Fibroblast of lung (primary cell): ENCODE measurements around the gene MGAT5. TPM values are rescaled to one million over a fixed set of nuclear protein-coding genes. Genes with fewer than 3 reads are reported as not detected.

Experiments used
- DNase-seq, 2 donors: peaks; one replicate each; pipeline versions ENCODE4 v3.0.0 to v3.0.0-alpha.2; 2010; ENCODE audit warnings: low read depth in 2 of 2
- H2AFZ ChIP-seq: 2 replicates; pipeline ENCODE4 v1.5.1; 2012; ENCODE audit warnings: low read length, control low read depth, inconsistent platforms
- H3K27ac ChIP-seq: 2 replicates; pipeline ENCODE4 v1.5.1; 2011; ENCODE audit warnings: low read length, control low read depth; ENCODE audit not compliant: insufficient read depth
- H3K27me3 ChIP-seq: 2 replicates; pipeline ENCODE4 v1.5.1; 2011; ENCODE audit warnings: mild to moderate bottlenecking, low read length; ENCODE audit not compliant: control insufficient read depth, insufficient read depth
- H3K36me3 ChIP-seq: 2 replicates; pipeline ENCODE4 v1.5.1; 2011; ENCODE audit warnings: low read length; ENCODE audit not compliant: control insufficient read depth, insufficient read depth
- H3K4me1 ChIP-seq: 2 replicates; pipeline ENCODE4 v1.5.1; 2011; ENCODE audit warnings: low read length; ENCODE audit not compliant: control insufficient read depth, insufficient read depth; ENCODE audit errors: extremely low read depth
- H3K4me2 ChIP-seq: 2 replicates; pipeline ENCODE4 v1.5.1; 2011; ENCODE audit warnings: low read length, control low read depth; ENCODE audit not compliant: insufficient read depth; ENCODE audit errors: extremely low read depth
- H3K4me3 ChIP-seq, 4 experiments: fragments of 200-600 bp in 1 of 4; sonication (generic) in 1 of 4; replicated peaks in 1 of 4; 2 replicates each; pipeline ENCODE4 v1.5.1; 2011 to 2016; ENCODE audit warnings: low read length in 4 of 4, low read depth in 3 of 4, mild to moderate bottlenecking in 3 of 4, control low read depth in 2 of 4, inconsistent platforms in 1 of 4, mixed read lengths in 1 of 4; ENCODE audit not compliant: insufficient read depth in 1 of 4; ENCODE audit errors: control extremely low read depth in 1 of 4
- H3K79me2 ChIP-seq: 2 replicates; pipeline ENCODE4 v1.5.1; 2012; ENCODE audit warnings: mild to moderate bottlenecking, low read length, inconsistent platforms; ENCODE audit not compliant: control insufficient read depth, insufficient read depth
- H3K9ac ChIP-seq: 2 replicates; pipeline ENCODE4 v1.5.1; 2011; ENCODE audit warnings: mild to moderate bottlenecking, low read length, control low read depth; ENCODE audit not compliant: insufficient read depth
- H3K9me3 ChIP-seq: 2 replicates; pipeline ENCODE4 v1.5.1; 2012; ENCODE audit warnings: low read depth, low read length; ENCODE audit not compliant: control insufficient read depth, insufficient read depth
- H4K20me1 ChIP-seq: 2 replicates; pipeline ENCODE4 v1.5.1; 2011; ENCODE audit warnings: low read length; ENCODE audit not compliant: control insufficient read depth, insufficient read depth; ENCODE audit errors: extremely low read depth
- EZH2 ChIP-seq: IDR thresholded peaks from 2 replicates; pipeline ENCODE4 v1.5.1; 2012; ENCODE audit warnings: low read length, control low read depth, mild to moderate bottlenecking; ENCODE audit errors: missing control alignments
- polyA plus RNA-seq, 2 donors: library from polyadenylated mRNA; depleted of rRNA in 1 of 2; stranded (reverse) in 1 of 2; unstranded in 1 of 2; fragments of >200 nt; gene quantifications; 2 replicates each; pipeline ENCODE4 v1.2.1, GENCODE V29; 2011 to 2012; ENCODE audit warnings: missing spikeins in 1 of 2
- total RNA-seq: library from RNA; depleted of rRNA; stranded (reverse); fragments of >200 nt; gene quantifications from 2 replicates; pipeline ENCODE4 v1.2.1, GENCODE V29; 2014
- TF ChIP-seq, protein P1 (sequence below), 2 donors: IDR thresholded peaks in 1 of 2; conservative IDR thresholded peaks in 1 of 2; 1 replicate in 1 of 2; 2 replicates in 1 of 2; pipeline ENCODE4 v1.5.1; 2011 to 2012; ENCODE audit warnings: low read length in 2 of 2, control low read depth in 1 of 2, inconsistent platforms in 1 of 2, low read depth in 1 of 2, mild to moderate bottlenecking in 1 of 2

MGAT5 gene
- total and polyA plus RNA-seq, 2 donors (not counting 1 experiment from before 2014, with no cell fraction given) = 270 to 301 TPM

DNA sequence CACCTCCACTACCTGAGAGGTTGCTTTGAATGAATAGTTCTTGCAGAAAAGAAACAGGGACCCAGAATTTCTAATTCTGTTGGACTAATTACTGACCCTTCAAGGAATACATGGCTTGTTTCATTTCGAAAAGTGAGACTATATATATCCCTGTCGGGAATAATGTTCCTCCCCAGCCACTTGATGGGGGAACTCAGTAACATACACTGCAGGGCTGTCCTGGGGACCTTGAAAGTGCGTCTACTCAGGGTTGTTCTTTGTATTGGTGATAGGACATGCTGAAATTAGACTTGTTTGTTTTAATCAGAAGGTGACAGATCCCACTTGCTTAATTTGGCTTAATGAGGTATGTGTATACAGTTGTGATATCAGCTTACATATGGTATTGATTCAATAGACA lies 25.5 kb downstream of the MGAT5 start:
- H3K36me3 ChIP-seq = no peaks in the 10 kb centered on the region
- no peak overlapping the region for H3K4me3 ChIP-seq
- DNase-seq = no peak
- no peak overlapping the region for H3K4me2 ChIP-seq
- no peaks in the 10 kb centered on the region for H3K4me1 ChIP-seq
- peaks cover 3% of the 10 kb centered on the region for H3K79me2 ChIP-seq
- H2AFZ ChIP-seq = no peak overlapping the region
- H4K20me1 ChIP-seq = no peaks in the 10 kb centered on the region
- no peak for TF ChIP-seq EZH2
- TF ChIP-seq, protein P1, sequence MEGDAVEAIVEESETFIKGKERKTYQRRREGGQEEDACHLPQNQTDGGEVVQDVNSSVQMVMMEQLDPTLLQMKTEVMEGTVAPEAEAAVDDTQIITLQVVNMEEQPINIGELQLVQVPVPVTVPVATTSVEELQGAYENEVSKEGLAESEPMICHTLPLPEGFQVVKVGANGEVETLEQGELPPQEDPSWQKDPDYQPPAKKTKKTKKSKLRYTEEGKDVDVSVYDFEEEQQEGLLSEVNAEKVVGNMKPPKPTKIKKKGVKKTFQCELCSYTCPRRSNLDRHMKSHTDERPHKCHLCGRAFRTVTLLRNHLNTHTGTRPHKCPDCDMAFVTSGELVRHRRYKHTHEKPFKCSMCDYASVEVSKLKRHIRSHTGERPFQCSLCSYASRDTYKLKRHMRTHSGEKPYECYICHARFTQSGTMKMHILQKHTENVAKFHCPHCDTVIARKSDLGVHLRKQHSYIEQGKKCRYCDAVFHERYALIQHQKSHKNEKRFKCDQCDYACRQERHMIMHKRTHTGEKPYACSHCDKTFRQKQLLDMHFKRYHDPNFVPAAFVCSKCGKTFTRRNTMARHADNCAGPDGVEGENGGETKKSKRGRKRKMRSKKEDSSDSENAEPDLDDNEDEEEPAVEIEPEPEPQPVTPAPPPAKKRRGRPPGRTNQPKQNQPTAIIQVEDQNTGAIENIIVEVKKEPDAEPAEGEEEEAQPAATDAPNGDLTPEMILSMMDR (conservative IDR thresholded peaks at IDR 0.05 in 1 of 2, IDR thresholded peaks at IDR 0.05 in 1 of 2; ENCODE audit: low read depth in 1 of 2, low read length in 2 of 2) = no peak
- no peaks in the 10 kb centered on the region for H3K9me3 ChIP-seq
- H3K9ac ChIP-seq = no peak overlapping the region
- no peaks in the 10 kb centered on the region for H3K27me3 ChIP-seq
- H3K27ac ChIP-seq = no peak overlapping the region

GRCh38 chr2:134280231-134280630 lies 26.4 kb downstream of the MGAT5 start:
- Histone ChIP-seq H3K4me2 (no peak overlapping the region), H4K20me1 (no peaks in the 10 kb centered on the region), H3K27me3 (no peaks in the 10 kb centered on the region), H3K4me3 (no peak overlapping the region), H3K36me3 (no peaks in the 10 kb centered on the region), H3K27ac (no peak overlapping the region), H3K79me2 (peaks cover 5% of the 10 kb centered on the region), H2AFZ (no peak overlapping the region), H3K9me3 (no peaks in the 10 kb centered on the region), H3K9ac (no peak overlapping the region), H3K4me1 (no peaks in the 10 kb centered on the region)
- no peak for DNase-seq
- no peak for TF ChIP-seq EZH2
- TF ChIP-seq, protein P1 (conservative IDR thresholded peaks at IDR 0.05 in 1 of 2, IDR thresholded peaks at IDR 0.05 in 1 of 2; ENCODE audit: low read depth in 1 of 2, low read length in 2 of 2) = no peak

DNA sequence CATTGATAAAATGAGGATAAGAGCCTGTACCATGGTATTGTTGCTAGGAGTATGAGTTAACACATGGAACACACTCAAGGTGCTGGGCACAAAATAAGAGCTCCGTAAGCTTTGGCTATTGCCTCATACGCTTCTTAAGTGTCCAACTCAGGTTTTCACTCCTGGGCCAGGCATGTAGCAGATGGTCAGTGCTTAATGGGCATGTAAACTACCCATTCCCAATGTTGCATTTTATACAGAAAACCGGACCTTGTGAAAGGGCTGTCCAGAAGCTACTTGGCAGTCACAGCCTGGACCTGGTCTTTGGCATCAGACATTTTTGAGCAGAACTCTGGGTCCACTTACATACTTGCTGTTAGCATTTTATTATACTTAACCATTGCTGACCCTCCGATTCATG lies 26.9 kb downstream of the MGAT5 start:
- no peaks in the 10 kb centered on the region for H3K27me3 ChIP-seq
- no peak overlapping the region for H3K27ac ChIP-seq
- H3K4me3 ChIP-seq = no peak overlapping the region
- no peaks in the 10 kb centered on the region for H3K36me3 ChIP-seq
- H2AFZ ChIP-seq = no peak overlapping the region
- TF ChIP-seq EZH2 = no peak
- TF ChIP-seq, protein P1 (conservative IDR thresholded peaks at IDR 0.05 in 1 of 2, IDR thresholded peaks at IDR 0.05 in 1 of 2; ENCODE audit: low read depth in 1 of 2, low read length in 2 of 2) = no peak
- peaks cover 5% of the 10 kb centered on the region for H3K79me2 ChIP-seq
- DNase-seq = no peak
- H4K20me1 ChIP-seq = no peaks in the 10 kb centered on the region
- no peaks in the 10 kb centered on the region for H3K9me3 ChIP-seq
- H3K4me2 ChIP-seq = no peak overlapping the region
- H3K4me1 ChIP-seq = no peaks in the 10 kb centered on the region
- H3K9ac ChIP-seq = no peak overlapping the region
